KOPT-K1 (cell line): ENCODE results near the gene SYTL3.
"Not testable (repeated sequence)": the region's sequence is repeated elsewhere in the genome, so short reads cannot be mapped to it uniquely, and the experiment has no call there.

ENCODE experiments used
- H3K27ac ChIP-seq: fragments of 200-600 bp; sonication (generic); 2 replicates; pipeline ENCODE4 v1.5.1; 2016; ENCODE audit warnings: antibody characterized with exemption, mild to moderate bottlenecking, low read depth, low read length; ENCODE audit not compliant: poor library complexity, severe bottlenecking
- H3K36me3 ChIP-seq: fragments of 200-600 bp; sonication (generic); 2 replicates; pipeline ENCODE4 v1.5.1; 2017; ENCODE audit warnings: antibody characterized with exemption, mild to moderate bottlenecking, low read length, moderate library complexity; ENCODE audit not compliant: insufficient read depth
- H3K9me3 ChIP-seq: fragments of 200-600 bp; sonication (generic); 2 replicates; pipeline ENCODE4 v1.5.1; 2017; ENCODE audit warnings: antibody characterized with exemption, low read length, mild to moderate bottlenecking; ENCODE audit not compliant: insufficient read depth, poor library complexity, severe bottlenecking

SYTL3 gene

DNA sequence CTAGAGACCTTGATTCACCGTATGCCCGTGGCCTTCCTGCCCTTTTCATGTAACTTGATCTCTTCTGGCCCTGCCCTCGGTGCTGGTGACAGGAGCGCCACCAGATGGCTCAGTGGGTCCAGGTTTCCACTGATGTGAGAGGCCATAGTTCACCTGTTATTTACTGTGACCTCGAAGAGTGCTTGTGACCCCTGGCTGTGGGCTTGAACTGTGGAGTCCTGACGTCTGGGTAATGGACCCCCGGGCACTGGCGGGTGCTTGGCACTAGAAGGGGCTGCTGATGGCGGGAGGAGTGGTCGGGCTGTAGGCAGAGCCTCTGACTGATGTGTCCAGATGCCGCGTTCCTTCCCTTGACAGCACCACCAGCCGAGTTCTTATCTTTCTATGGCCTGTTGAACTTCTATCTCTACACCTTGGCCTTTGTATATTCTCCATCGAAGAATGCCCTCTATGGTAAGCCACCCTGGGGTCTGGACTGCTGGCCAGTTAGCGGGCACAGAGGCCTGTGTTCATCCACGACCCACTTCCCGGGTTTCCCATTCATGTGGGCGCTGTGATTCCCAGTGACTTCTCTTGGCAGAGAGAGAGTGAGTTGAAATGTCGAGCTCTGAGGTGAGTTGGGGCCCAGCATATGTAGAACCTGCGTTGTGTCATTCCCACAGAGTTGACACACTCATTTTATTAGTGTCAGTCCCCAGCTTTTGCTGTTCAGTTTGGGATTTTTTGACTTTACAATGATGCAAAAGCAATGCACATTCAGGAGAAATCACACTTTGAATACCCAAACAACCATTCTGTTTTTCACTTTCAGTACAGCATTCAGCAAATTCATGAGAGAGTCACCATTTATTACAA, 20.3 kb upstream of the SYTL3 start:
- peaks cover 94% of the 10 kb centered on the region for H3K36me3 ChIP-seq
- no peaks in the 10 kb centered on the region for H3K9me3 ChIP-seq
- no peak overlapping the region for H3K27ac ChIP-seq

DNA sequence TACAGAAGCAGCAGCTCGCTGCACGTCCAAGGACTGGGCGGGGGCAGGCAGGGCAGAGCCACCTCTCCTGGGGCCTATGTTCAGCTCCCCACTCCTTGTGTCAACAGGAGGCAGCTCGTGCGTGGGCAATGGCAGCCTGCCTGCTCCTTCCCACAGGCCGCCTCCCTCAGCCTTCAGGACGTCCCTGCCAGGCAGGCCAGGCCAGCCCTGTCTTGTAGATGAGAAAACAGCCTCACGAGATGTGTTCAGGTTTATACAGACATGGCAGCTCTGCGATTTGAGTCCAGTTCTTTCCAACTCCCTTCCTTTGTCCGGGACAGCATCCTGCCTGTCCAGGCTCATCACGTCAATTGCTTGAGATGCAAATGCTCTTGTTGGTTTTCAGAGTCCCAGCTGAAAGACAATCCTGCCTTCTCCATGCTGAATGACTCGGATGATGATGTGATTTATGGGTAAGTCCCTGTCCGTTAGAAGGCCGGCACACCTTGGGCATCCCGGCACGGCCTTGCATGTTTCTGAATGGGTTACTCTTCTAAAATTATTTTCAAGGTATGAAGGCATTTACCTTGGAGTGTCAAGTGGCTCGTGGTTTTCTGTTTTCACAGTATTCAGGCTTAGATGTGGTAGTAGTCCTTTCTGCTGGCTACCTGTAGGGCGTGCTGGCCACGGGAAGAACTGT, 18.8 kb upstream of the SYTL3 start:
- H3K27ac ChIP-seq: no peak overlapping the region
- H3K9me3 ChIP-seq: no peaks in the 10 kb centered on the region
- peaks cover 88% of the 10 kb centered on the region for H3K36me3 ChIP-seq

DNA sequence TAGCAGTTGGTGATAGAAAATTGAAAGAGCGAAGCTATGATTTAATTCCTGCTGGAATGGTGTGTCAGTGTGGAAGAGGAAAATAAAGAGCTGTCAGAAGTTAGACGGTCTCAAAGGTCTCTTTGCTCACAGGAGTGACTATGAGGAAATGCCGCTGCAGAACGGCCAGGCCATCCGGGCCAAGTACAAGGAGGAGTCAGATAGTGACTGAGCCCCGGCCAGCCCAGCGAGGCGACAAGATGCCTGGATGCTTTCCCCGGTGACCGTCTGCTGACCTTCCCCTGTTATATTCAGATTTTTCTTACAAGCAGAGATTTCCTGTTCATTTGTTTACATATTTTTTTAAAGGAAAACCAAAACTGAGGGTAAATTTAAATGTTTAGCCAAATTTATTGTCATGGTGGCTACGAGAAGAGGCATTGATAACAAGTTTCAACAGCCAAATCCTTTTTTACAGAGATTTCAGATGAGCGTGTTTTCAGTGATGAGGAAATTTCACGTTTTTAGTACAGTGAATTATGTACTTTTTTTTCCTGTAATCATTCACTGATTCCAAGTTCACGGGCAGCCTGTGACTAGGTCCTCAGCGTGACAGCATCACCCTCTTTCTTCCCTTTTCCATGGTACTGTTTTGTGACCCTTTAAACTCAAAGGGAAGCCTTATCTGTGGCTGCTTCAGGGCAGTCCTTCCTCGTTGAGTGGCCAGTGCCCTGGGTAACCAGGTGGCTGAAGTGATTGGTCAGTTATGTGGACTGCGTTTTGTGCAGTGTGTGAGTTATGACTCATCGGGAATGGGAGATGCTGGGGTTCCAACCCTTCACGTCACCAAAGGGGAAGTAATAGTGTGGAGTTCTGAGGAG, 17.9 kb upstream of the SYTL3 start:
- H3K36me3 ChIP-seq: peaks cover 88% of the 10 kb centered on the region
- no peak overlapping the region for H3K27ac ChIP-seq
- no peaks in the 10 kb centered on the region for H3K9me3 ChIP-seq

DNA sequence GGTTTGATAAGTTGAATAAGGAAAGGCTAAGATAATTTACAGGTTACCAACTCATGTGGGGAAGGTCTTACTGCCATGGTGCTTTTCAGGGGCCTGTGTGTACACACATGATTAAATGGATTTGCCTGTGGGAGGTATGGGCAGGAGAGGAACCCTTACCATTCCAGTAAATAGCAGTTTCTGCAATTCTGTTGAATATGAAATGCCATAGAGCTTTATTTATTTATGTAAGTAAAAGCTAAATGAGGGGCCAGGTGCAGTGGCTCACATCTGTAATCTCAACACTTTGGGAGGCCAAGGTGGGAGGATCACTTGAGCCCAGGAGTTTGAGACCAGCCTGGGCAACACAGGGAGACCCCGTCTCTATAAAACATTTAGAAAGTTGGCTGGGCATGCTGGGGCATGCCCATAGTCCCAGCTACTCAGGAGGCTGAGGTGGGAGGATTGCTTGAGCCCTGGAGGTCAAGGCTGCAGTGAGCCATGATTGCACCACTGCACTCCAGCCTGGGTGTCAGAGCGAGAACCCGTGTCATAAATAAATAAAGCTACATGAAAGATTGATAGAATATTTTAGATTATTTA, 17.2 kb upstream of the SYTL3 start:
- not testable (repeated sequence) for H3K9me3 ChIP-seq, H3K27ac ChIP-seq
- peaks cover 88% of the 10 kb centered on the region for H3K36me3 ChIP-seq

DNA sequence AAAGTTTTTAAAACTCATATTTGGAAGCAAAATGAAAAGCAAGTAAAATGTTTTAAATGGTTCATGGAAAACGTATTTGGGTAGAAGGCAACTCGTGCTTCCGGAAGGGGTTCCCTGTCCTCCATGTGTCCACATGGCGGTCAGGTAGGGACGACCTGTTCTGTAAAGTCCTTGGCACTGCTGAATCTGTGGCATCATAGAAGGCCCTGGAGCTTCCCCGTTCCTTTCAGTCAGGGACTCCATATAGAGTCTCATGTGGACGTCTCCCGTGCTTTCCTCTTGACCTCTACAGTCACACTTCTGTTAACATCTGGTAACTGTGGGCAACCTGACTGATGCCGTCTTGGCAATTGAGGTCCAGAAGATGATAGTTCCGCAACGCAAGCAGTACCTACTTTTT, 16.7 kb upstream of the SYTL3 start:
- H3K36me3 ChIP-seq: peaks cover 86% of the 10 kb centered on the region
- no peaks in the 10 kb centered on the region for H3K9me3 ChIP-seq
- H3K27ac ChIP-seq: no peak overlapping the region

DNA sequence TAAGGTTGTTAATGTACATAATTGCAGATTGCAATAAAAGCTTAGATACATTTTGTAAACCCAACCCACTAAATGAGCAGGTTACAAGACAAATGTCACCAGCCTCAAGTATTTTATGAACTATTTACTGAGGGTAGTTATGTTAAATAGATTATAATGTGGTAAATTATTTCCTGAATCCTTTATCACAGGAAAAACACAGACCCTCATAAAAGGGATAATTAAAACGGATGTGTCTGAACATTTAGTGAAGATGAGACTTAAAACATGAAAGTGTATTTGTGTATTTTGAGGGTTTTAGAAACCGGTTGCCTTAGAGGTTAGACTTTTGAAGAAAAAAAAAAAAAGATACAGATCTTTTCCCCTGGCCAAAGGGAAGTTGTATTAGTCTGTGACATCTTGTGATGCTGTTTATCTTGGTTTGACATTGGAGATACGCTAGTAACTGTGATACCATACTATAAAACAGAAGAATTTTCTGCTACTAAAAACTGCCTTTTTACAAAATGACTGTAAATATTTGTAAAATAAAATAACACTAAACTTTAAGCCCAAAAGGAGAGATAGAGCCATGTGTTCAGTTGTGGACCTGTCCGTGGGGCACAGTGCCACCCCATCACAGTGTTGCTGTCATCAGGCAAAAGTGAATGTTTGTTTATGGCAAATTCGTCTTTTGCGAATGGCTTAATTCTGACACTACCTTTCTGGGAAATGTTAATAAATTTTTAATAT, 15.0 kb upstream of the SYTL3 start:
- no peak overlapping the region for H3K27ac ChIP-seq
- H3K36me3 ChIP-seq: peaks cover 76% of the 10 kb centered on the region
- no peaks in the 10 kb centered on the region for H3K9me3 ChIP-seq

DNA sequence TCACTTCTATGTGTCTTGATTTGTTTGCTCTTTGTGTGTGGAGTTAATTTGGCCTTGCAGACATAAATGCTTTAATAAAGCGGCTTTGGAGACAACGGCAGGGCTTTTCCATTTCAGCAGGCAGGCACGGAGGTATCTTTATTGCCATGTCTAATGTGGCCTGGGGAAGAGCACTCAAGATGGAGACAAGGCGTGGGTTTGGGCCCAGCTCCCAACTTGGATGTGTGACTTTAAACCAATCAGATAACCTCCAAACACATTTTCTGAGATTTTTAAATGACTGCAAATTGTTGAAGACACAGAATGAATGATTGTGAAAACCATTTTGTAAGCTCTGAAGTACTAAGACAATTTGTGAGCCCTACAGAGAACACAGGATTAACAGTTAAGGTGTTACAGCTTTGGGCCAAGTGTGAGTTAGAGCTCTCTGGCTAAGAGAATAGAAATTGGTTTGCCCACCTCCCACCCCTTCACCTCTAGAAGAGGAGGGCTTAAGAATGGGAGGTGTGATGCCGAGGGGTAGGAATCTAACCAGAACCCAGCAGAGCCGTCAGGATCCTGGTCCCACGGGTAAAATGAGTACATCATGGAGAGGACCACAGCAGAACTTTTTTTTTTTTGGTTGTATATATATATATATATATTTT, 14.3 kb upstream of the SYTL3 start:
- H3K36me3 ChIP-seq: peaks cover 76% of the 10 kb centered on the region
- no peaks in the 10 kb centered on the region for H3K9me3 ChIP-seq
- H3K27ac ChIP-seq: no peak overlapping the region

DNA sequence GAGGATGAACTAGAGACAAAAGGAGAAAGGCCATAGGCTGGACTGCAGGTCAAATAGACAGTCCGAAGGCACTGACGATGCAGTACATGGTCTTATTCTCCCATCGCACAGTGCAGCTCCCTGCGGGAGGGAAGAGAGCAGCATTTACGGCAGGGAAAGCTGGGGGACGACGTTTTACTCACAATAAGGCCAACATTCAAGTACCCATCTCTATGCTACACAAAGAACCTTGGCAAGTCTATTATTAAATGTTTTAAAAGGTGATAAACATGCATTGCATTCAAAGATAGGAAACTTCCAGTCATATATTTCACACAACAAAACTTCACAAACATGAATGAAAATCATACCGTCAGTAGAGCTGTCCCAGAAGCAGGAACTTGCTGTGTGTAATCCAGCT, 13.1 kb upstream of the SYTL3 start:
- Histone ChIP-seq H3K27ac (no peak overlapping the region), H3K9me3 (no peaks in the 10 kb centered on the region), H3K36me3 (peaks cover 67% of the 10 kb centered on the region)

DNA sequence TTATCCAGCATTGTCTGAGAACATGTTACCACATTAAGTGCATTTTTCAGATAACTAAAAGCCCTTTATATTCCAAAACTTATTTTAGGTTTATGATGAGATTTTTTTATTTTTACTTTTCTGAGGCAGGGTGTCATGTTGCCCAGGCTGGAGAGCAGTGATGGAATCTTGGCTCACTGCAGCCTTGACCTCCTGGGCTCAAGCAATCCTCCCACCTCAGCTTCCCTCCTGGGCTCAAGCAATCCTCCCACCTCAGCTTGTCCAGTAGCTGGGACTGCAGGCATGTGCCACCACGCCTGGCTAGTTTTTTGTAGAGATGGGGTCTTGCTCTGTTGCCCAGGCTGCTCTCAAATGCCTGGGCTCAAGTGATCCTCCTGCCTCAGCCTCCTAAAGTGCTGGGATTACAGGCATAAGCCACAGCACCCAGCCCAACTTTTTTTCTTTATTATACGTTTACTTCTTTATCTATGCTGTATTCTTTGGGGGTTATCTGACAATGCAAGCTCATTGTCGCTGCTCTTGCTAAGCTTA, 11.5 kb upstream of the SYTL3 start:
- Histone ChIP-seq H3K36me3 (peaks cover 57% of the 10 kb centered on the region), H3K27ac (no peak overlapping the region)

DNA sequence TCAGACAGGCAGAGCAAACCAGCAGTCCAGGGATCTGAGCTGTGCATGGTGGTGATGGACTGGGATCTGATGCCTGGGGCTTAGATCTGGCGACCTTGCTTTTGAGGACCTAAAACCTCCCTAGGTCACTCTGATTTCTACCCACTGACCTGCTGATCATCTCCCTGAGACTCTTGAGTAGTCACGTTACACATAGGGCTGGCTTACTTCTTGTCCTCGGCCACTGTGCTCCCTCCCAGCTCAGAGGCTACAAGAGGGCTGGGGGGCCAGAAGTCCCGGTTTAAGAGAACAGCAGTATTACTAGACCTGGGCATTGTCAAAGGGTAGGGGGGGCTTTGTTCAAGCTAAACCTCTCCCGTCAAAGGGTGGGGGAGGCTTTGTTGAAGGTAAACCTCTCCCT, 10.8 kb upstream of the SYTL3 start:
- H3K36me3 ChIP-seq: peaks cover 51% of the 10 kb centered on the region
- no peak overlapping the region for H3K27ac ChIP-seq
- H3K9me3 ChIP-seq: no peaks in the 10 kb centered on the region

More for the DNA sequence above, 11.5 kb upstream of the SYTL3 start:
- H3K9me3 ChIP-seq: no peaks in the 10 kb centered on the region

DNA sequence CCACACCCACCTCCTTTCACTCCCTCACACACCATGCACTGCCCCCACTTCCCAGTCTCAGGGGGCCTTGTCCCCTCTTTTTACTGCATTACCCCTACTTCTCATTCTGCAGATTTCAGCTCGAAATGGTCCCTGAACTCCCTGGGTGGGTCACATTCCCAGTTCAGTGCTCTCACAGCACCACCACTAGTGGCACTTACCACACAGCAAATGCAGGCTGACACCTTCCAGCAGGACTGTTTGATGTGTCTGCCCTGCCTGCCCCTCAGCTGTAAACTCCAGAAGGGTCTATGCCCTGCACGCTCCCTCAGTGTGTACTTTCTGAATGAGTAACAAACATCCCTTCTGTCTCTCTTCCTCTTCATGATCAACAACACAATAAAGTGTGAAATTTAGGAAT, 9.3 kb upstream of the SYTL3 start:
- no peaks in the 10 kb centered on the region for H3K9me3 ChIP-seq
- peaks cover 46% of the 10 kb centered on the region for H3K36me3 ChIP-seq
- H3K27ac ChIP-seq: no peak overlapping the region

DNA sequence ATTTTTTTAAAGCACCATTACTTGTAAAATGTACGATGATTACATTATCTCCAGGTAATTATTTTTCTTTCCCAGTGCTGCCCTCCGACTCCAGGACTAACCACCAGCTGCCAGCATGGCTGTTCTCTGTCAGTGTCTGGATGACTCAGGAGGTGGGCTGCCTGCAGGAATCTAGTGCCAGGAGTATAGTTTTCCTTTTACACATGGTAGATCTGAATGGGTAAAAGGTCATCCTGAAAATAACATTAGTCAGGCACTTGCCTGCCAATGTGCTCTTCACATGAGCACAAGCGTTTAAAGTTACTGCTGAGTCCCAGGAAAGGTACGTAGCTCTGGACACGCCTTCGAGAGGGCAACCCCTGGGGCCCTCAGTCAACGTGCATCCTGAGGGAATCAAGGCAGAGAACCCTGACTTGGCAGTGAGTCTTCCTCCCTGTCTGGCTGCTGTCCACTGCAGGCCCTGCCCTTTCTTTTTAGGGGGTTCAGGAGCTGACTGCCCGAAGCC, 7.7 kb upstream of the SYTL3 start:
- no peak overlapping the region for H3K27ac ChIP-seq
- peaks cover 31% of the 10 kb centered on the region for H3K36me3 ChIP-seq
- no peaks in the 10 kb centered on the region for H3K9me3 ChIP-seq

DNA sequence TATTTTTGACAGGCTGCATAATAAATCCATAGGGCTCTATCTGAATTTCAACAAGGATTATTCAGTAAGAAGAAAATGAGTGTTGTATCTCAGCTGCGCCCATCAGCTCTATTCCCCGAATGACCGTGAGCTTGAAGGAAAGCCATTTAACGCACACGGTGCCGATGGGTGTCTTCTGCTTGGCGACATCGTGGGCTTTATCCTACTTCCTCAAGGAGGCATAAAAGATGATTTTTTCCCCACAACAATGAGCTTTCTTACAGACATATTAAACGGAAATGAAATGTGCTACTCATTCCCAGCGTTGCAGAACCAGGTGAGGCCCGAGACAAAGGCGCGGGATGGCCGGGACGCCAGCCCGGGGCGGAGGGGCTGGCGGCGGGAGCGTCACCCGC, 6.0 kb upstream of the SYTL3 start:
- Histone ChIP-seq H3K36me3 (peaks cover 24% of the 10 kb centered on the region), H3K27ac (peak overlapping the region; percentile 74), H3K9me3 (no peaks in the 10 kb centered on the region)
